CD4-positive, alpha-beta T cell treated with Interleukin-4 for 4 hours (primary cell): Measurements from ENCODE around the gene SLC19A2.
A peak's percentile ranks its signal among the peaks of the same experiment; 100 is the strongest.
"Not testable (repeated sequence)": the region's sequence is repeated elsewhere in the genome, so short reads cannot be mapped to it uniquely, and the experiment has no call there.

ENCODE experiments used
- DNase-seq: peaks from one replicate; pipeline ENCODE4 v3.0.0-alpha.2; 2020

The SLC19A2 gene

GRCh38 chr1:169508432-169509338 is 22.9 kb upstream of the SLC19A2 start:
- DNase-seq: no peak

GRCh38 chr1:169507413-169507812 is 21.7 kb upstream of the SLC19A2 start:
- DNase-seq: no peak

- DNase-seq: not testable (repeated sequence)
These were observed 17.9 kb upstream of the SLC19A2 start for GRCh38 chr1:169503601-169504000.

- no peak for DNase-seq
These were observed 14.1 kb upstream of the SLC19A2 start for GRCh38 chr1:169499807-169500206.

- DNase-seq: no peak
These were observed 11.6 kb upstream of the SLC19A2 start for GRCh38 chr1:169497317-169497716.

GRCh38 chr1:169495916-169496315 is 10.2 kb upstream of the SLC19A2 start:
- DNase-seq: no peak

- no peak for DNase-seq
These were observed 9.5 kb upstream of the SLC19A2 start for GRCh38 chr1:169495046-169495775.

- no peak for DNase-seq
These were observed 8.6 kb upstream of the SLC19A2 start for GRCh38 chr1:169494343-169494742.

GRCh38 chr1:169493251-169493650 is 7.5 kb upstream of the SLC19A2 start:
- DNase-seq: no peak

- no peak for DNase-seq
These were observed 6.1 kb upstream of the SLC19A2 start for GRCh38 chr1:169491845-169492281.

GRCh38 chr1:169488157-169488556 is 2.4 kb upstream of the SLC19A2 start:
- no peak for DNase-seq

- no peak for DNase-seq
These were observed 1.8 kb upstream of the SLC19A2 start for GRCh38 chr1:169487561-169487960.

GRCh38 chr1:169487133-169487532 is 1.4 kb upstream of the SLC19A2 start:
- no peak for DNase-seq

GRCh38 chr1:169486281-169487051 is 722 bp upstream of the SLC19A2 start:
- DNase-seq: no peak

- DNase-seq: peak; percentile 13
These were observed 887 bp downstream of the SLC19A2 start for GRCh38 chr1:169484683-169485430.

GRCh38 chr1:169484101-169484500 is 1.6 kb downstream of the SLC19A2 start:
- DNase-seq: no peak

GRCh38 chr1:169483500-169483966 is 2.2 kb downstream of the SLC19A2 start:
- no peak for DNase-seq

GRCh38 chr1:169479363-169480066 is 6.2 kb downstream of the SLC19A2 start:
- DNase-seq: no peak

GRCh38 chr1:169478094-169478672 is 7.6 kb downstream of the SLC19A2 start:
- no peak for DNase-seq

GRCh38 chr1:169475806-169476387 is 9.8 kb downstream of the SLC19A2 start:
- no peak for DNase-seq
